HCEC 1CT (cell line): ENCODE measurements around the gene TAF3.

Experiments
- DNase-seq: peaks from one replicate; pipeline ENCODE4 v3.0.0-alpha.2; 2017

Gene TAF3

DNA sequence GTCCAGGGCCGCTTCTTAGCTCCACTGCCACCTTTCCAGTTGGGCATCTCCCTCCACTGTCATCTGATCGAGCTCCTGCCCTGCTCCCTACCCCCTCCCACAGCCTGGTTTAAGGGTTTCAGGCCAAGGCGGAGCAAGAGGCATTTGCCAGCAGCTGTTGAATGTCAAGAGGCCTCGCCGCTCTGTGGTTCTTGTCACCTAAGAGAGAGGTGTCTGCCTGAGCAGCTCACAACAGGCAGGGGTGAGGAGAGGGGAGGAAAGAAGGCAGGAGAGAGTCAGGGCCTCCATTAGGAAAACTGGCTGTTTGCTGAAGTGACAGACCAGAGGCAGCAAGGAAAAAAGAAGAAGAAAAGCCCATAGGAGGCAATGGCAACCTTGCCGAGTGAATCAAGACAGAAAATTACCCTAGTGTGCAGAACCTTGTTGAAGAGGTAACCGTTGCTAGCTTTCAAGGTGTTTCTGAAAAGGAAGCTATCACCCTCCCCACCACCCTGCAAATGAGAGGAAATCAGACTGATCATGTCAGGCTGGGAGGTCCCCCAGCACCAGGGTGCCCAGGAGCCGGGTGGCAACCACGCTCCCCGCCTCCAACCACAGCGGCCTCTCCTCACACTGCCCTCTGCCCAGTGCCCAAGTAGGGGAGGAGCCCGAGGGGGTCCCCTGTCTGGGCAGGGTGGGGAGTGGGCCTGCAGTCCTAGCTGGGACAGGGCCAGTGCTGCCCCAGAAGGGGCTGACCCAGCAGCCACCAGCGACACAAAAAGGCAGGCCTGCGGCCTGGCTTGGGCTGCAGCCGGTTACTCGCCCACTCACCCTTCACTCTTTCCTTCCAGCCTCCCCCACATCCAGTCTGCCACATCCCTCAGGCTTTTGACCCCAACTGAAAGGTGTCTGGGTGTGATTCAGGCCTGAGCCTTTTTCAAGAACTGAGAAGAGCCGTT lies 243.2 kb downstream of the TAF3 start:
- no peak for DNase-seq

DNA sequence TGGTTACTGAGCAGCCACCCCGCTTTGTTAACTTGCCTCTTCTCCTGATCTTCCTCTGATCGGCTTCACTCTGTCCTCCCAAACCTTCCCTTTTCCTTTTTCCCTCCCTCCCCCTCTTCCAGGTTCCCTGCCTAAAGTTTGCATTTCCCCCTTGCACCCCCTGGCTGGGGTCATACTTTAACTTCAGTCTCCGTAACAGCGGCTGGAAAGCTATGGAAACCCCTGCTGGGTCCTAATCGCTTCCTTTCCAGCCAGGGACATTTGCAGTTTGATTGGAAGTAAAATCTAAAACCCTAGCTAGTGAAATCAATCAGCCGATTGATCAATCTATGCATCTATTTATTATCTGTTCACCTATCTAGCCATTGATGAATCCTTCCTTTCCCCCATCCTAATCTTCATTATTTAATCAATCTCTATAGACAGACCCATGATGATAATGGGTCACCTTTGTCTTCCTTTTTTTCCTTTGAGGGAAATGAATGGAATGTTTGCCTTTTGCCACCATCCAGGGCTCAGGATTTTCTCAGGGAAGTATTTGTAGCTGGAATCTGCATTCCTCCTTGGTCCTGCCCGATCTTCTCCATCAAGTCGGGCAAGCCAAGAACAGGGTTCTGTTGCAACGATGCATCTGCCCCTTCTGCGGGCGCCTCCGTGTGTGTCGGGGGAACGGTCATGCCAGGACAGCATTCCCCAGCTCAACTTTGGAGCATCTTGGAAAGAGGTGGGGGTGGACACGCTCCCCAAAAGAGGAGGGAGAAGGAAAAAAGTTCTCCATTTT lies 245.0 kb downstream of the TAF3 start:
- no peak for DNase-seq

DNA sequence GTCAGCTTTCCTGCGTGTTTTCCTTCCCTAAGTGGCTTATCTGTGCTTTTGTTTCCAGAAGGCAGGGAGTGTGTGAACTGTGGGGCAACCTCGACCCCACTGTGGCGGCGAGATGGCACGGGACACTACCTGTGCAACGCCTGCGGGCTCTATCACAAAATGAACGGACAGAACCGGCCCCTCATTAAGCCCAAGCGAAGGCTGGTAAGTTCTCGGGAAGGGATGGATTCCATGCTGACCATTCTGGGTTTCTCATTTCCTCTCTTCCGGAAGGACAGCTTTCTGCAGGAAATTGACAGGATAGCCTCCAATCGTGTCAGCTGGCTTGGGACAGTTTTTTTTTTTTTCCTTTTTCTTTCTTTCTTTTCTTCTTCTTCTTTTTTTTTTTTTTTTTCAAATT lies 245.6 kb downstream of the TAF3 start:
- no peak for DNase-seq

DNA sequence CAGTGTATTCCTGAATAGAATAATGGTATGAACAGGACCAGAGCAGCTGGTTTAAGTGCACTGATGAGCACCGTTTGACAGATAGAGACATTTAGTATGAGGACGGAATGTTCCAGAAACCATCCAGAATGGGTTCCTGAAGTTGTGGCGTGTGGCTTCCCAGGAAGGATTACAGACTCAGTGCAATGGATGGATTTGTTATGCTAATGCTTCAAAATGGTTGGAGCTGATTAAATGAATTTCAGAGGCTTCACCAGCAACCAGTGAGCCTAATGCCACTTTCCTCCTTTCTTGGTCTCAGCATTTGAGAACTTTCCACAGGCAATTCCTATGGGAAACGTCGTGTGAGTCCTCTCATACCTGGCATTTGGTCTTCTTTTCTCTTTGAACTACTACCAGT lies 246.1 kb downstream of the TAF3 start:
- no peak for DNase-seq

DNA sequence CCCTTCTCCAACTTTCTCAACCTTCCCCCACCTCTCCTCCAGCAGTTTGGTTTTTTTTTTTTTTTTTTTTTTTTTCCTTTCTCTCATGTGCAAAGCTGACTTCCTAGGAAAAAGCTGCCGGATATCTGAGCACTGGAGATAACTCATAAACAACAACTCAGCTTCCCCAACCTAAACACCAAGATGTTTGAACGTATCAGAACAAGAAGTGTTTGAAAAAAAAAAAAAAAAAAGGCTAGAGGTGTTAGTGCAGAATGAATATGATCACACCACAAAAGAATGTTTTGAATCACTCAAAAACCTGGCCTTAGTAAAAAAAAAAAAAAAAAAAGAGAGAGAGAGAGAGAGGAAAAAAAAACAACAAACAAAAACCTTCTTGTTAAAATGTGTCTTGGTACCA lies 247.3 kb downstream of the TAF3 start:
- no peak for DNase-seq

DNA sequence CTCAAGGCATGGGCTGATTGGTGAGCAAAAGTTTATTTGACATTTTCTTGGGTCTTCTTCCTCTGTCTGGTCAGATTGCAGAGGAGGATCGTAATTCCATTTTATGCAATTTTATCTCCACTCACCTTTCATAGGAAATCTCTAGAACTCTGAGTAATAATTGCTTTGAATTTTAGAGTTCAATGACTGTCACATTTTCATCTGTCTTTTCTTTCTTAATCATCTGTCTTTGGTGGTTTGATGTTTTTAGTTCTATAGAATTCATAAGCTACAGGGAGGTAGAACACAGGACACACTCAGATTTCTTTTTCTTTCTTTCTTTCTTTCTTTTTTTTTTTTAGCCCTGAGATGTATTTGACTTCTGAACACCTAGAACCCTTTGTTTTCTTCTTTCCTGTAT lies 247.8 kb downstream of the TAF3 start:
- no peak for DNase-seq
